SK-N-SH (cell line): ENCODE results near the gene RAB40C. TPM values are rescaled to one million over a fixed set of nuclear protein-coding genes. Genes with fewer than 3 reads are reported as not detected.

Experiments
- CTCF ChIA-PET: fragments of 300-600, 350-600 bp; formaldehyde crosslinking; extraction: SDS; loops from one replicate; lab custom pipeline; 2021; lab: Yijun Ruan, JAX
- POLR2A ChIA-PET: fragments of 350-600 bp; sonication (Branson Sonifier 250); formaldehyde crosslinking; extraction: SDS; loops from one replicate; lab custom pipeline; 2020; ENCODE audit warnings: antibody characterized with exemption, inconsistent platforms; lab: Yijun Ruan, JAX
- DNase-seq: peaks from one replicate; pipeline ENCODE4 v3.0.0; 2012
- H2AFZ ChIP-seq: fragments of 200-600 bp; sonication (generic); 2 replicates; pipeline ENCODE4 v1.8.1; 2016; ENCODE audit warnings: antibody characterized with exemption, mild to moderate bottlenecking, low read depth
- H3F3A ChIP-seq: fragments of 200-600 bp; sonication (generic); replicated peaks from 2 replicates; pipeline ENCODE3; 2016; ENCODE audit warnings: antibody characterized with exemption, mild to moderate bottlenecking; ENCODE audit not compliant: insufficient read depth
- H3K27ac ChIP-seq, 2 experiments: fragments of 200-500 bp in 1 of 2; fragments of 200-600 bp in 1 of 2; sonication (Bioruptor generic) in 1 of 2; sonication (generic), shearing (Covaris generic) in 1 of 2; 2 replicates each; pipeline versions ENCODE4 v1.5.1 to v1.6.1; 2014 to 2016; ENCODE audit warnings: low read depth in 2 of 2, inconsistent platforms in 1 of 2, low read length in 1 of 2, mild to moderate bottlenecking in 1 of 2, mixed read lengths in 1 of 2
- H3K27me3 ChIP-seq: fragments of 200-600 bp; sonication (generic), shearing (Covaris generic); 2 replicates; pipeline ENCODE4 v1.6.1; 2016; ENCODE audit warnings: mixed run types; ENCODE audit not compliant: insufficient read depth
- H3K36me3 ChIP-seq, 2 experiments: fragments of 200-500 bp in 1 of 2; fragments of 200-600 bp in 1 of 2; sonication (Bioruptor generic) in 1 of 2; sonication (generic) in 1 of 2; replicated peaks in 1 of 2; 2 replicates each; pipeline versions ENCODE3 to v1.5.1; 2014 to 2016; ENCODE audit warnings: low read length in 1 of 2, mild to moderate bottlenecking in 1 of 2; ENCODE audit not compliant: insufficient read depth in 2 of 2, control insufficient read depth in 1 of 2
- H3K4me1 ChIP-seq, 2 experiments: fragments of 200-500 bp in 1 of 2; fragments of 200-600 bp in 1 of 2; sonication (Bioruptor generic) in 1 of 2; sonication (generic), shearing (Covaris generic) in 1 of 2; 2 replicates each; pipeline versions ENCODE4 v1.5.1 to v1.6.1; 2014 to 2016; ENCODE audit warnings: low read depth in 1 of 2, low read length in 1 of 2, mixed run types in 1 of 2; ENCODE audit not compliant: insufficient read depth in 2 of 2, control insufficient read depth in 1 of 2
- H3K4me2 ChIP-seq: fragments of 200-600 bp; sonication (generic), shearing (Covaris generic); 2 replicates; pipeline ENCODE4 v1.6.1; 2017; ENCODE audit warnings: mixed run types
- H3K4me3 ChIP-seq, 2 experiments: fragments of 200-500 bp in 1 of 2; fragments of 200-600 bp in 1 of 2; sonication (Bioruptor generic) in 1 of 2; sonication (generic), shearing (Covaris generic) in 1 of 2; 2 replicates each; pipeline versions ENCODE4 v1.5.1 to v1.8.1; 2014 to 2016; ENCODE audit warnings: low read depth in 2 of 2, inconsistent platforms in 1 of 2, low read length in 1 of 2, mild to moderate bottlenecking in 1 of 2, mixed read lengths in 1 of 2, moderate library complexity in 1 of 2
- H3K79me2 ChIP-seq: fragments of 200-600 bp; sonication (generic); 2 replicates; pipeline ENCODE4 v1.8.1; 2017; ENCODE audit warnings: mild to moderate bottlenecking; ENCODE audit not compliant: insufficient read depth
- H3K9ac ChIP-seq: fragments of 200-600 bp; sonication (generic); 2 replicates; pipeline ENCODE4 v1.6.1; 2017; ENCODE audit warnings: mixed run types
- H3K9me2 ChIP-seq: fragments of 200-600 bp; sonication (generic); 2 replicates; pipeline ENCODE4 v1.6.1; 2017; ENCODE audit warnings: mixed run types
- H3K9me3 ChIP-seq: fragments of 200-600 bp; sonication (generic); 2 replicates; pipeline ENCODE4 v1.6.1; 2017; ENCODE audit warnings: mixed run types, mild to moderate bottlenecking, moderate library complexity
- H4K20me1 ChIP-seq: fragments of 200-600 bp; sonication (generic); 2 replicates; pipeline ENCODE4 v1.6.1; 2017; ENCODE audit warnings: mild to moderate bottlenecking, mixed run types; ENCODE audit not compliant: insufficient read depth
- ELF1 ChIP-seq: IDR thresholded peaks from 2 replicates; pipeline ENCODE4 v1.4.0; 2012
- GABPA ChIP-seq: IDR thresholded peaks from 2 replicates; pipeline ENCODE4 v1.4.0; 2012; ENCODE audit warnings: low read depth, mild to moderate bottlenecking
- IRF3 ChIP-seq: fragments of 150-350 bp; IDR thresholded peaks from 2 replicates; pipeline ENCODE4 v1.6.1; 2016; ENCODE audit warnings: mild to moderate bottlenecking, low read depth, low read length
- JUND ChIP-seq: IDR thresholded peaks from 2 replicates; pipeline ENCODE4 v1.4.0; 2012
- NRF1 ChIP-seq: IDR thresholded peaks from 2 replicates; pipeline ENCODE4 v1.6.1; 2012; ENCODE audit warnings: low read depth, mild to moderate bottlenecking, low read length
- RFX5 ChIP-seq: IDR thresholded peaks from 2 replicates; pipeline ENCODE4 v1.6.1; 2012; ENCODE audit warnings: mild to moderate bottlenecking, improper control_type of control experiment, low read length
- RXRA ChIP-seq: IDR thresholded peaks from 2 replicates; pipeline ENCODE4 v1.4.0; 2012; ENCODE audit warnings: low read depth, mild to moderate bottlenecking, borderline replicate concordance
- SIN3A ChIP-seq: IDR thresholded peaks from 2 replicates; pipeline ENCODE4 v1.6.1; 2012; ENCODE audit warnings: low read depth, mild to moderate bottlenecking, low read length, moderate library complexity, borderline replicate concordance
- TAF1 ChIP-seq: IDR thresholded peaks from 2 replicates; pipeline ENCODE4 v1.6.1; 2012; ENCODE audit warnings: low read depth, mild to moderate bottlenecking, low read length, moderate library complexity, borderline replicate concordance
- USF1 ChIP-seq: IDR thresholded peaks from 2 replicates; pipeline ENCODE4 v1.4.0; 2012; ENCODE audit warnings: low read depth, borderline replicate concordance
- USF2 ChIP-seq: fragments of 150-350 bp; IDR thresholded peaks from 2 replicates; pipeline ENCODE4 v1.6.1; 2017; ENCODE audit warnings: antibody characterized with exemption, low read length, low read depth, borderline replicate concordance
- YY1 ChIP-seq: IDR thresholded peaks from 2 replicates; pipeline ENCODE4 v1.4.0; 2012; ENCODE audit warnings: low read depth, mild to moderate bottlenecking
- ZBTB33 ChIP-seq: IDR thresholded peaks from 2 replicates; pipeline ENCODE4 v1.4.0; 2012; ENCODE audit warnings: low read depth, borderline replicate concordance
- WGBS: methylation state at CpG from one replicate; pipeline ENCODE4 v1.1.6; 2017; ENCODE audit warnings: low lambda C conversion rate; 5-methylcytosine and 5-hydroxymethylcytosine counted together
- polyA plus RNA-seq, 3 experiments: library from polyadenylated mRNA; depleted of rRNA; stranded (reverse); fragments of >200 nt; gene quantifications; 2 replicates each; pipeline ENCODE4 v1.2.3, GENCODE V29; 2012

The RAB40C gene
- polyA plus RNA-seq, 1 of the 3 experiments (the other 2 are of a cell fraction), result 13.0 TPM

- H3K4me2 ChIP-seq, result no peak overlapping the region
- no peaks in the 10 kb centered on the region for H3K9me2 ChIP-seq
- 99% methylated on average over 17 of the region's 35 CpGs for WGBS
- ChIA-PET POLR2A (no interaction called here), CTCF (no interaction called here)
- H3K4me3 ChIP-seq, result no peak overlapping the region
- peaks cover 0 to 28% of the 10 kb centered on the region in 2 experiments for H3K36me3 ChIP-seq
- H2AFZ ChIP-seq, result no peak overlapping the region
- no peaks in the 10 kb centered on the region for H3K79me2 ChIP-seq
- TF ChIP-seq YY1 (no peak), RXRA (no peak), ZBTB33 (no peak), RFX5 (no peak), ELF1 (no peak), IRF3 (no peak), NRF1 (no peak), USF1 (no peak), JUND (no peak), GABPA (no peak), TAF1 (no peak), USF2 (no peak), SIN3A (no peak)
- H3K9me3 ChIP-seq, result no peaks in the 10 kb centered on the region
- no peak overlapping the region for H3K9ac ChIP-seq
- H3K4me1 ChIP-seq, result peaks cover 0 to 9% of the 10 kb centered on the region in 2 experiments; a peak in 1 of 4 replicates
- peaks cover 2% of the 10 kb centered on the region for H3F3A ChIP-seq
- no peak overlapping the region for H3K27ac ChIP-seq
- no peak for DNase-seq
- H4K20me1 ChIP-seq, result no peaks in the 10 kb centered on the region
- H3K27me3 ChIP-seq, result no peaks in the 10 kb centered on the region
Observed at GRCh38 chr16:552171-552570, 37.7 kb upstream of the RAB40C start.
